ENCODE measurements around the gene PPAT. TPM values are rescaled to one million over a fixed set of nuclear protein-coding genes. Genes with fewer than 3 reads are reported as not detected.

PPAT gene
- total and polyA plus RNA-seq, 2 donors (not counting 1 experiment from before 2014, with no cell fraction given) = 3.2 to 9.2 TPM

DNA sequence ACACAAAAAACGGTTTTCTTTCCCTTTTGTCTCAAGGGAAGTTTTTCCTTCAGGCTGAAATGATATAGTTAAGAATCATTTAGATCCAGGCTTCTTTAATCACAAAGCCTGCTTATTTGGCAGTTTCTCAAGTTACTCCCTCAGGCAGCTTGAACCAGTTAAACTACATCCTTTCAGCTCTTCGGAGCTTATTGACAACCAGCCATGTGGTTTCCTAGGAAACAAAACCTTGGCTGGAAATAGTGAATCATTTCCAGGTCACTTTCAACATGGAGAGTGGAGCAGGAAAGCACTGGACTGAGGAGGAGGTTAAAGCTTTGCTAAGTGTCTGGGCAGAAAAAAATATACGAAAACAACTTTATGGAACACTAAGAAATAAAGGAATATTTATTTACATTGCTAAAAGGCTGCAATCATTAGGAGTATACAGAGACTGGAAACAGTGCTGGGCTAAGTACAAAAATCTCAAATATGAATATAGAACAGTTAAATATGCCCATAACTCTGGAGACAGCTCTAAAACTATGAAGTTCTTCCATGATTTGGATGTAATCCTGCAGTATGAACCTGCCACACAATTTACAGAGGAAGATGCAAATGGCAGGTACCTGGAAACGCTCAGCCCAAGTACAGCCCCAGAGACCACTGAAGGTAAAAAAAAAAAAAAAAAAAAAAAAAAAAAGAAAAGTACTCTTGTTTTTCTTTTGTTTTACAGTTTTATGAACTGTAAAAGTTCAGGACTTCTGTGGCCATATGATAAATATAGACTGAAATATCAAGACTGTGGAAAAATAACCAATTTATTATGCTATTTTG, 25.0 kb downstream of the PPAT start:
- DNase-seq (no peak), ATAC-seq (ENCODE audit: low read depth) (no peak)
- Mint-ChIP-seq H3K27me3 (no peaks in the 10 kb centered on the region), H3K9me3 (ENCODE audit: insufficient read depth) (no peaks in the 10 kb centered on the region), H3K4me3 (no peak overlapping the region), H3K27ac (no peak overlapping the region), H3K4me1 (no peaks in the 10 kb centered on the region)
- Histone ChIP-seq H3K4me3 (ENCODE audit: control extremely low read depth in 1 of 5, extremely low read depth in 1 of 5, insufficient read depth in 1 of 5, low read depth in 2 of 5, low read length in 4 of 5) (no peak overlapping the region), H3K9me3 (ENCODE audit: control extremely low read depth in 1 of 3, control insufficient read depth in 2 of 3, insufficient read depth in 1 of 3, low read length in 2 of 3) (no peaks in the 10 kb centered on the region), H2AFZ (ENCODE audit: insufficient read depth, low read depth, low read length, poor library complexity, severe bottlenecking) (no peak overlapping the region), H3K36me3 (replicated peaks in 1 of 2; ENCODE audit: control extremely low read depth in 1 of 2, control insufficient read depth in 1 of 2, extremely low read depth in 1 of 2, insufficient read depth in 2 of 2, low read length in 1 of 2) (peaks cover 3 to 15% of the 10 kb centered on the region in 2 experiments), H3K4me2 (replicated peaks; ENCODE audit: low read depth, low read length, poor library complexity, severe bottlenecking) (no peak overlapping the region), H3K27ac (ENCODE audit: low read length in 2 of 2) (no peak overlapping the region), H3K9ac (ENCODE audit: low read length) (no peak overlapping the region), H3K27me3 (replicated peaks in 1 of 4; ENCODE audit: control extremely low read depth in 1 of 4, control insufficient read depth in 3 of 4, insufficient read depth in 4 of 4, low read length in 3 of 4) (no peaks in the 10 kb centered on the region), H4K20me1 (ENCODE audit: control insufficient read depth, insufficient read depth, low read length, poor library complexity, severe bottlenecking) (no peaks in the 10 kb centered on the region), H3K4me1 (ENCODE audit: control insufficient read depth in 2 of 2, insufficient read depth in 2 of 2, low read length in 2 of 2) (no peaks in the 10 kb centered on the region), H3K79me2 (ENCODE audit: control insufficient read depth, insufficient read depth, low read length) (peaks cover 3% of the 10 kb centered on the region)
- no CpG with 5 or more reads among the region's 4 CpGs for WGBS (ENCODE audit: insufficient coverage)
- POLR2A ChIA-PET = no interaction called here
- no peak for TF ChIP-seq EZH2 (IDR thresholded peaks at IDR 0.05; ENCODE audit: borderline replicate concordance, insufficient read depth, low read depth, low read length, poor library complexity, severe bottlenecking)
- TF ChIP-seq, protein P1, sequence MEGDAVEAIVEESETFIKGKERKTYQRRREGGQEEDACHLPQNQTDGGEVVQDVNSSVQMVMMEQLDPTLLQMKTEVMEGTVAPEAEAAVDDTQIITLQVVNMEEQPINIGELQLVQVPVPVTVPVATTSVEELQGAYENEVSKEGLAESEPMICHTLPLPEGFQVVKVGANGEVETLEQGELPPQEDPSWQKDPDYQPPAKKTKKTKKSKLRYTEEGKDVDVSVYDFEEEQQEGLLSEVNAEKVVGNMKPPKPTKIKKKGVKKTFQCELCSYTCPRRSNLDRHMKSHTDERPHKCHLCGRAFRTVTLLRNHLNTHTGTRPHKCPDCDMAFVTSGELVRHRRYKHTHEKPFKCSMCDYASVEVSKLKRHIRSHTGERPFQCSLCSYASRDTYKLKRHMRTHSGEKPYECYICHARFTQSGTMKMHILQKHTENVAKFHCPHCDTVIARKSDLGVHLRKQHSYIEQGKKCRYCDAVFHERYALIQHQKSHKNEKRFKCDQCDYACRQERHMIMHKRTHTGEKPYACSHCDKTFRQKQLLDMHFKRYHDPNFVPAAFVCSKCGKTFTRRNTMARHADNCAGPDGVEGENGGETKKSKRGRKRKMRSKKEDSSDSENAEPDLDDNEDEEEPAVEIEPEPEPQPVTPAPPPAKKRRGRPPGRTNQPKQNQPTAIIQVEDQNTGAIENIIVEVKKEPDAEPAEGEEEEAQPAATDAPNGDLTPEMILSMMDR (IDR thresholded peaks at IDR 0.05) = no peak
- CTCF ChIA-PET = interaction anchor here (0.8 to 1.3 kb wide), 2 partner anchors 14 to 62 kb away, joined by 3 to 5 read pairs; no protein-coding TSS in a partner anchor
- intact Hi-C loops (cut with micrococcal nuclease) = no loop called here

GRCh38 chr4:56409511-56410090, 25.8 kb downstream of the PPAT start:
- Histone ChIP-seq H4K20me1 (ENCODE audit: control insufficient read depth, insufficient read depth, low read length, poor library complexity, severe bottlenecking) (no peaks in the 10 kb centered on the region), H3K27ac (ENCODE audit: low read length in 2 of 2) (no peak overlapping the region), H3K79me2 (ENCODE audit: control insufficient read depth, insufficient read depth, low read length) (peaks cover 3% of the 10 kb centered on the region), H3K4me3 (ENCODE audit: control extremely low read depth in 1 of 5, extremely low read depth in 1 of 5, insufficient read depth in 1 of 5, low read depth in 2 of 5, low read length in 4 of 5) (no peak overlapping the region), H3K36me3 (replicated peaks in 1 of 2; ENCODE audit: control extremely low read depth in 1 of 2, control insufficient read depth in 1 of 2, extremely low read depth in 1 of 2, insufficient read depth in 2 of 2, low read length in 1 of 2) (peaks cover 5 to 15% of the 10 kb centered on the region in 2 experiments), H3K9ac (ENCODE audit: low read length) (no peak overlapping the region), H3K9me3 (ENCODE audit: control extremely low read depth in 1 of 3, control insufficient read depth in 2 of 3, insufficient read depth in 1 of 3, low read length in 2 of 3) (no peaks in the 10 kb centered on the region), H3K4me1 (ENCODE audit: control insufficient read depth in 2 of 2, insufficient read depth in 2 of 2, low read length in 2 of 2) (no peaks in the 10 kb centered on the region), H3K27me3 (replicated peaks in 1 of 4; ENCODE audit: control extremely low read depth in 1 of 4, control insufficient read depth in 3 of 4, insufficient read depth in 4 of 4, low read length in 3 of 4) (no peaks in the 10 kb centered on the region), H2AFZ (ENCODE audit: insufficient read depth, low read depth, low read length, poor library complexity, severe bottlenecking) (no peak overlapping the region), H3K4me2 (replicated peaks; ENCODE audit: low read depth, low read length, poor library complexity, severe bottlenecking) (no peak overlapping the region)
- CTCF ChIA-PET = interaction anchor here (1.3 kb wide), 1 partner anchor 15 kb away, joined by 5 read pairs; no protein-coding TSS in a partner anchor
- intact Hi-C loops (cut with micrococcal nuclease) = no loop called here
- no peak for ATAC-seq (ENCODE audit: low read depth)
- Mint-ChIP-seq H3K9me3 (ENCODE audit: insufficient read depth) (no peaks in the 10 kb centered on the region), H3K27ac (no peak overlapping the region), H3K4me3 (no peak overlapping the region), H3K27me3 (no peaks in the 10 kb centered on the region), H3K4me1 (no peaks in the 10 kb centered on the region)
- no peak for DNase-seq
- no CpG with 5 or more reads among the region's 1 CpG for WGBS (ENCODE audit: insufficient coverage)
- POLR2A ChIA-PET = no interaction called here
- TF ChIP-seq, protein P1 (IDR thresholded peaks at IDR 0.05) = no peak
- no peak for TF ChIP-seq EZH2 (IDR thresholded peaks at IDR 0.05; ENCODE audit: borderline replicate concordance, insufficient read depth, low read depth, low read length, poor library complexity, severe bottlenecking)
